Lower leg skin (tissue), 3 donors: ENCODE measurements around the gene OR2T3.

Experiments
- POLR2A ChIP-seq, 2 donors: fragments of 450-650 bp; IDR thresholded peaks; one replicate each; pipeline ENCODE4 v1.6.1; 2016 to 2017; ENCODE audit warnings: antibody characterized with exemption in 2 of 2, mild to moderate bottlenecking in 1 of 2, moderate library complexity in 1 of 2
- TF ChIP-seq, protein P1 (sequence below), 3 donors: fragments of 450-650 bp; IDR thresholded peaks; one replicate each; pipeline ENCODE4 v1.5.1; 2016; ENCODE audit warnings: antibody characterized with exemption in 3 of 3, mild to moderate bottlenecking in 3 of 3, moderate library complexity in 2 of 3

DNA sequence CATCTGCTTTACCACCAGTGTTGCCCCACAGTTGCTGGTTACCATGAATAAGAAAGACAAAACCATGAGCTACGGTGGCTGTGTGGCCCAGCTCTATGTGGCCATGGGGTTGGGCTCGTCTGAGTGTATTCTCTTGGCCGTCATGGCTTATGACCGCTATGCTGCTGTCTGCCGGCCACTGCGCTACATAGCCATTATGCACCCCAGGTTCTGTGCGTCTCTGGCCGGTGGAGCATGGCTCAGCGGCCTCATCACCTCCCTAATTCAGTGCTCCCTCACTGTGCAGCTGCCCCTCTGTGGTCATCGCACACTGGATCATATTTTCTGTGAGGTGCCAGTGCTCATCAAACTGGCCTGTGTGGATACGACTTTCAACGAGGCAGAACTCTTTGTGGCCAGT is 48.7 kb downstream of the OR2T3 start:
- TF ChIP-seq, protein P1, sequence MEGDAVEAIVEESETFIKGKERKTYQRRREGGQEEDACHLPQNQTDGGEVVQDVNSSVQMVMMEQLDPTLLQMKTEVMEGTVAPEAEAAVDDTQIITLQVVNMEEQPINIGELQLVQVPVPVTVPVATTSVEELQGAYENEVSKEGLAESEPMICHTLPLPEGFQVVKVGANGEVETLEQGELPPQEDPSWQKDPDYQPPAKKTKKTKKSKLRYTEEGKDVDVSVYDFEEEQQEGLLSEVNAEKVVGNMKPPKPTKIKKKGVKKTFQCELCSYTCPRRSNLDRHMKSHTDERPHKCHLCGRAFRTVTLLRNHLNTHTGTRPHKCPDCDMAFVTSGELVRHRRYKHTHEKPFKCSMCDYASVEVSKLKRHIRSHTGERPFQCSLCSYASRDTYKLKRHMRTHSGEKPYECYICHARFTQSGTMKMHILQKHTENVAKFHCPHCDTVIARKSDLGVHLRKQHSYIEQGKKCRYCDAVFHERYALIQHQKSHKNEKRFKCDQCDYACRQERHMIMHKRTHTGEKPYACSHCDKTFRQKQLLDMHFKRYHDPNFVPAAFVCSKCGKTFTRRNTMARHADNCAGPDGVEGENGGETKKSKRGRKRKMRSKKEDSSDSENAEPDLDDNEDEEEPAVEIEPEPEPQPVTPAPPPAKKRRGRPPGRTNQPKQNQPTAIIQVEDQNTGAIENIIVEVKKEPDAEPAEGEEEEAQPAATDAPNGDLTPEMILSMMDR (IDR thresholded peaks at IDR 0.05): no peak
- no peak for TF ChIP-seq POLR2A (IDR thresholded peaks at IDR 0.05)
